ENCODE data around the gene ROR2.
A peak's percentile ranks its signal among the peaks of the same experiment; 100 is the strongest.
"Not testable (repeated sequence)": the region's sequence is repeated elsewhere in the genome, so short reads cannot be mapped to it uniquely, and the experiment has no call there.

The ROR2 gene

DNA sequence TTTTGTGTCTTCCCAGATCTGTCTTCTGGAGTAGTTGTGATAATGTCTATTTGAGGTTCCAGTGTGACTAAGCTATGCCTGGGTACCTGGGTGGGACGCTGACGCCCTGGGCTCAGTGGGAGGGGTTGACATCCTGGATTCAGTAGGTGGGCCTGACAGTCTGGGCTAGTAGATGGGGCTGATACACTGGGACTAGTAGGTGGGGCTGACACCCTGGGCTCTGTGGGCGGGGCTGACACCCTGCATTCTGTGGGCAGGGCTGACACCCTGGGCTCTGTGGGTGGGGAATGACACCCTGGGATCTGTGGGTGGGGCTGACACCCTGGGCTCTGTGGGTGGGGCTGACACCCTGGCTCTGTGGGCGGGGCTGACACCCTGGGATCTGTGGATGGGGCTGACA lies 153.5 kb downstream of the ROR2 start:
- not testable (repeated sequence) for ATAC-seq, DNase-seq

DNA sequence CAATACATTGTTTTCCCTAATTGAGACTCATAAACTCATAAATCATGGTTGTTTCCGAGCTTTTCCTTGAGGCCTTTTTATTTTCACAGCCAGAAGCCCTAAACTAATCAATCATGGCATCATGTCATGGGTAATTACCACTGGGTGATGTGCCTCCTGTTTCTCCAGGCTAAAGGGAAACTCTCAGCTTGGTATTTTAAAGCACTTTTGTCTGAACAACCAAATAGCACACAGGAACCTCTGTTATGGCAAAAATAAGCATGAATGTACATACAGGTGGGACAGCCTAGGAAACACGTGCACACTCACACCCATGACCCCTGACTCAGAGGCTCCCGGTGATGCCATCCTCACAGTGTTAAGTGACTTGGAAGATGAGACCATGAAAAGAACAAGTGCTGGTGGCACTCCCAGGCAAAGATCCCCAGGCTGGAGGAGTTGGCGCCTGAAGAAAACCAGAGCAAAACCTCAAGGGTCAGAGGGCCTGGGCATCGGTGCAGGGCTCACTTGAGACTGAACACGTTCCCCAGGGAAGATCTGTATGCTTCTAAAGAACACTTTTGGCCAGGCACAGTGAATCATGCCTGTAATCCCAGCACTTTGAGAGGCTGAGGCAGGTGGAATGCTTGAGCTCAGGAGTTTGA lies 154.3 kb downstream of the ROR2 start:
- ATAC-seq (no peak), DNase-seq (no peak)

DNA sequence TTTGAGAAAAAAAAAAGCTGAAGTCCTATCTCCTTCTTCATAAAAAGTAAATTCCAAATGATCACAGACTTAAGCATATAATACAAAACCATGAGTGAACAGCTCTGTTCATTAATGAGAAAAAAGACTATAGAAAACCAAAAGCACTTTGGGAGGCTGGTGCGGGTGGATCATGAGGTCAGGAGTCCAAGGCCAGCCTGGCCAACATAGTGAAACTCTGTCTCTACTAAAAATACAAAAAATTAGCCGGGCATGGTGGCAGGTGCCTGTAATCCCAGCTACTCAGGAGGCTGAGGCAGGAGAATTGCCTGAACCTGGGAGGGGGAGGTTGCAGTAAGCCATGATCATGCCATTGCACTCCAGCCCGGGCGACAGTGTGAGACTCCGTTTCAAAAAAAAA lies 156.7 kb downstream of the ROR2 start:
- DNase-seq, ATAC-seq: not testable (repeated sequence)

DNA sequence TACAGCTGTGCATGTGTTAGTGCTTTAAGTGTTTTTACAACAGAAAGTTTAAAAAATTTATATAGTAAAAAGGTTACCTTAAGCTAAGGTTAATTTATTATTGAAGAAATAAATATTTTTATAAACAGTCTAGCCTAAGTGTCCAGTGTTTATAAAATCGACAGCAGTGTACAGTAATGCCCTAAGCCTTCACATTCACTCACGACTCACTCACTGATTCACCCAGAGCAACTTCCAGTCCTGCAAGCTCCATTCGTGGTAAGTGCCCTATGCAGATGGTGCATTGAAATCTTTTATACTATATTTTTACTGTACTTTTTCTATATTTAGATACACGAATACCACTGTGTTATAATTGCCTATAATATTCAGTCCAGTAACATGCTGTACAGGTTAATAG lies 159.1 kb downstream of the ROR2 start:
- ATAC-seq (no peak), DNase-seq (no peak)

DNA sequence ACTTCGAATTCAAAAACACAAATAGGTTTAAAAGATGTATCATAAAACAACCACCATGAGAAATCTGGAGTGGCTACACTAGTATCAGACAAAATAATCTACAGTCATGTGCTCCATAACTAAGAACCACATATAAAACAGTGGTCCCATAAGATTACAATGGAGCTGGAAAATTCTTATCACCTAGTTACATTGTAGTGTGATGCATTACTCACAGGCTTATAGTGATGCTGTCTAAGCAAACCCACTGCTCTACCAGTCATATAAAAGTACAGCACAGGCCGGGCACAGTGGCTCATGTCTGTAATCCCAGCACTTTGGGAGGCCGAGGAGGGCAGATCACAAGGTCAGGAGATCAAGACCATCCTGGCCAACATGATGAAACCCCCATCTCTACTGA lies 160.1 kb downstream of the ROR2 start:
- peak; percentile 63 for ATAC-seq
- no peak for DNase-seq

DNA sequence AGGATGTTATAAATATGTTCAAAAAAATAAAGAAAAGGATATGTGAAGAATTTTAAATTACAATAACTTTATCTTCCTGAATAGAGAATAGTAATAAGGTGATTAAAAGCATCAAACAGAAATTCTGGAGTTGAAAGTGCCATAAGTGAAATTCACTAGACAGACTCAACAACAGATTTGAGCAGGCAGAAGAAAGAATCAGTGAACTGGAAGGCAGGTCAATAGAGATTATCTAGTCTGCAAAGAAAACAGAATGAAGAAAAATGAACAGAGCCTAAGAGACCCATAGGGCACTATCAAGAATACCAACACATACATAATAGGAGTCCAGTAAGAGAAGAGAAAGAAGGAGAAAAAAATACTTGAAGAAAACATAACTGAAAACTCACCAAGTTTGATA lies 162.1 kb downstream of the ROR2 start:
- ATAC-seq (no peak), DNase-seq (no peak)

DNA sequence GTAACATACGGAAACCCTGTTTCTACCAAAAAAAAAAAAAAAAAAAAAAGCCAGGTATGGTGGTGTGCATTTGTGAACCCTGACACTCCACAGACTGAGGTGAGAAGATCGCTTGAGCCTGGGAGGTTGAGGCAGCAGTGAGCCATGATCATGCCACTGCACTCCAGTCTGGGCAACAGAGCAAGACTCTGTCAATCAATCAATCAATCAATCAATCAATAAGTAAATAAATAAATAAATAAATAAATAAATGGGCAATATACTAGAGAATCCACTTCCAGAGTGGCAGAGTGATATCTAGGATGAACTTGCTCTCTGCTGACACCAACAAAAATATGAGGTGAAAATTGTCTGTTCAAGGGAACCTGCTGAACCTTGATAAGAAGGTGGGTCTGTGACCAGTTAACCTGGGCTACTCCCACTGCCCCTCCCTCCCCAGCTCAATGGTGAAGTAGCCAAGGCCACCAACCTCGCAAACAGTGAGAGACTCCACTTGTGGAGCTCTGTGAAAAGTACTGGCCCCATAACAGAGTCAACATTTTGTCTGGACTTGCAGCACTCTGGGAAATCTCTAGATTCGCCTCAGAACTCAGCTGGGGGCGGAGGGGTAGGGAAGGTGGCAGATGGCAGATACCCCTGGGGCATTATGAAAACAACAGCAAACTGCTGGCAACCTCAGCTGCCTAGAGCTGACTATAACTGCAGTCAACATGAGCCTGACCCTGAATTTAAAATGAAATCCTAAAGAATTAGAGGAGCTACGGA lies 163.7 kb downstream of the ROR2 start:
- ATAC-seq (no peak), DNase-seq (no peak)

DNA sequence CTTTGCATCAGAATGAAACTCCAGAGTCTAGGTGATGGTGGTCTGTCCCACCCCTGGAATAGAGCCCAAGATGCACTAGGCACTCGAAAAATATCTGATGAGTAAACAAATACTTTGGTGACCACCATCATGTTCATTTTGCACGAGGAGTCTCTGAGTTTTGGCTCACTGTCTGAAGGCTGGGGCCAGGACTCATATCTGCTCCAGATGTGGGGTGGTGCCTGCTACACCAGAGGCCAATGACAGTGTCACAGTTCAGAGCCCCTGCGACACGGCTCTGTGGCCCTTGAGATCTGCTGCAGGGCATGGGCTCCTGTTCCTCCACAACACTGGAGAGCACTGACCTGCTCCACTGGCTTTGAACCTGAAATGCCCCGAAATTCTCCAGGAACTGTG lies 164.6 kb downstream of the ROR2 start:
- DNase-seq (no peak), ATAC-seq (no peak)

DNA sequence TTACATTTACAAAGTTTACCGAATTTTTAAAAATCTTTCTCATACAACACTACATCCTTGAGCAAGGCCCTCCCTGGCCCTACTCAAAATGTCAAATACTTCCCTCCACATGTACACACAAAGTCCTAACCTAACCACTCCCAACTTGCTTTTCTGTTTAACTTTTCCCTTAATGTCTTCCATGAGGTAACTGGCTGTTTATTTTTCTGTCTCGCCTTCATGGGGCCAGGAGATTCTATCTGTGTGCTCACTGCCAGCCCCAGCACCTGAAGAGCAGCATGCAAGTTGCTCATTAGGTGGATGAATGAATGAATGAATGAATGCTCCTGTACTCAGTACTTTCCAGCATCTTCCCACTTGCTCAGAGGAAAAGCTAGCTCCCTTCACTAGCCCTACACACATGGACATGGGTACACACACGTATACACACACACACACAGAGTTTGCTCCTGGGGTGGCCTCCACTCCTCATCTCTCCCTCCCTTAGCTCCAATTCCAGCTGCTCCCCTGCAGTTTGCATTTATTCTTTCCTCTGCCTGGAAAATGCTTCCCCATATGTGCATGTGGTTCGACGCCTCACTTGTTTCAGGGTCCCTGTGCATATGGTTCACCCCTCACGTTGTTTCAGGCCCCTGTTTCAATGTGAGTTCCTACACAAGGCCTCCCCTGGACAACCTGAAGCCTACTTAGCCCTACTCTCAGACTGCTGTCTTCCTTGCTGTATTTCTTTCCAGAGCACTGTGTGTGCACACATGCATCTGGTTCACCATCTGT lies 165.2 kb downstream of the ROR2 start:
- DNase-seq = no peak
- ATAC-seq = no peak

DNA sequence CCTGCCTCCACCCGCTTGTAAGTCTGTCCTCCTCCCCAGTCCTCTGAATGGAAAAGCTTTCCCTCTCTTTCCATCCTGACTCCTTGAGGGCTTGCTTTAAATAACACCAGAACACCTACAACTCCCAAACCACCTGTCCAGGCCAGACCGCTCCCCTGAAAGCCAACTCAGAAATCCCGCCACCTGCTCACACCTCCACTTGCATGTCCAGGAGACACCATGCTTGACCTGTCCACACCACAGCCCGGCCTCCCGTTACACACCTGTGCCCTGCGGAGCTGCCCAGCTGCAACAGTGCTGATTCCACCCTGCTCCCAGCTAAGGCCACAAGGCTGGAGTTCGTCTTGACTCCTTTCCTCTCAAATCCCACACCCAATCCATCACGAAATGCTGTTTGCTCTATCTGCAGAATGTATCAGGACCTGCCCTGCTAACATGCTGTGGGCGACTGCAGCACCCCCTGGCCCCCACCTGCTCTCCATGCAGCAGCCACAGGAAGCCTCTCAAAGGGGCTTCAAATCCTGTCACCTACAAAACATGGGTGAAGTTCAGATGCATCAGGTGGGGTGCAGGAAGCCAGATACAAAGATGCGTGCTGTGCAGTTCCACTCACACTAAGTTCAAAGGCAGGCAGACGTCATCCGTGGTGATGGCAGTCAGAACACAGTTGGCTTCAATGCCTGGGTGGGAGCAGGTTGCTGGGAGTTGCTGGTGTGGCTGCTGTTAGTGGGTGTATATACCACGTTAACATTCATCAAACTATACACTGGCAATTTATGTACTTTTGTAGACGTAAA lies 166.0 kb downstream of the ROR2 start:
- ATAC-seq (no peak), DNase-seq (no peak)

DNA sequence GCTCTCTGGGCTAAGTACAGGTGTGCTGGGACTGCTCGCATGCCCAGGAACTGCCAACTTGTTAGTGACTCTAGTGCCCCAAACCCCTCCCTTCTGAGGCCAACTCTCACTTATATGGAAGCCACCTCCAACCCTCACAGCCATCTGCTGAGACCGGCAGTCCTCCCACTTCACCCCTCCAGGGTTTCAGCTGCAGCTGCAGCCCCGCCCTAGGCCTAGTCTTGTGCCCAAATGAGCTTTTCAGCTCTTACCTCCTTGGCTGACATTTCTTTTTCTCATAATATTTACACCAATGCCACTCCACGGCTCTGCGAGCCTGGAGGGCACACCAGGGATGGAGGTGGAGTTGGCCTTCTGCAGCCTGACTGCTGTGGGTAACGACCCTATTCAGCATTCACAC lies 166.6 kb downstream of the ROR2 start:
- no peak for DNase-seq
- ATAC-seq = no peak

DNA sequence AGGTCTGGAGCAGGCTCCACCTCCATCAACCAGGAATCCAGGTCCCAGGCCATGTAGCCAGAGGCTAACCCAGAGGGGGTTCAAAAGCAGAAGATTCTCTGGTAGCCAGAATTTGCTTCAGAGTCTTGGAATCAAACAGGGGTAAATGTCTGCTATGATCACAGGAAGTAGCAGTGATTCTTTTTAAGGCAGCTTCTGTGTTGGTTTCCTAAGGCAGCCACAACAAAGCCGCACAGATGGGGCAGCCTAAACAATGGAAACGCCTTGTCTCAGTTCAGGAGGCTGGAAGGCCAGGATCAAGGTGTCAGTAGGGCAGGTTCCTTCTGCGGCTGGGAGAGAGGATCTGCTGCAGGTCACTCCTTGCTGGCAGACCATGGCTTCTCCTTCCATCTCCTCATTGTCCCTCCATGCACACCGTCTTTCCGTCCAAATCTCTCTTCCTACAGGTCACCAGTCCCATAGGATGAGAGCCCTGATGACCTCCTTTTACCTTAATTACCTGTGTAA lies 167.3 kb downstream of the ROR2 start:
- DNase-seq (no peak), ATAC-seq (no peak)

DNA sequence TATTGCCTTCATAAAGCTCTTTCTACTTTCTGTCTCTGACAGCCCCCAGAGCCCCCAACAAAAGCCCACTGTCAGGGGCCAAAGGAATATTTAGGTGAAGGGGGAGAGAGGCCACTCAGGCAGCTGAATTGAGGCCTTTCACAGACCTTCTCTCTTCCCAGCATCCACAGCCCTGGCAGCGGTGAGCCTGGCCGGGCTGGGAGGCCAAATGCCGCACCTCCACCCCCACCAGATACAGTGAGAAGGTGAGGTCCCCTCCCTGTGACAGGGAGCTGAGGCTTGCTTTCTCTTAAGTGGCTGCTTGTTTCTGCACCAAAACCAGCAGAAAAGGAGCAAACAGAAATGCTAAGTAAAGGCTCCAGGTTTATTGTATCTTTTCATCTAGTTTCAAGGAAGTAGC lies 168.1 kb downstream of the ROR2 start:
- no peak for ATAC-seq
- DNase-seq = no peak

DNA sequence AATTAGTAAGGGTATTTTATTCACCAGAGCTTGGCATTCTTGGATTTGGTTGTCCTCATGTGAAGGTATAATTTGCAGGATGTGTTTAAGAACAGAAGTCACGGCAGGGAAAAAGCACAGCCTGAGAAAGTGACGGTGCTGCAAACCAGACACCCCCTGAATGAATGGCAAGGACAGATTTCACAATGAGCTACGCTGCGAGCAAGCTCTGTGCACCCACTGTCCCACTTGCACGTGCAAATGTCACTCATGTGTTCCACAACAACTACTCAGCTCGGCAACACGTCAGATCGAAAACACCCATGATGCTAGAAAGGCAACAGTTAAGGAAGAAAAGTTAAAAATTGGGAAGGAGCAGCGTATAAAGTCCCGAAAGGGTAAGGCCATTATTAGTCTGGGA lies 168.9 kb downstream of the ROR2 start:
- ATAC-seq (no peak), DNase-seq (no peak)

DNA sequence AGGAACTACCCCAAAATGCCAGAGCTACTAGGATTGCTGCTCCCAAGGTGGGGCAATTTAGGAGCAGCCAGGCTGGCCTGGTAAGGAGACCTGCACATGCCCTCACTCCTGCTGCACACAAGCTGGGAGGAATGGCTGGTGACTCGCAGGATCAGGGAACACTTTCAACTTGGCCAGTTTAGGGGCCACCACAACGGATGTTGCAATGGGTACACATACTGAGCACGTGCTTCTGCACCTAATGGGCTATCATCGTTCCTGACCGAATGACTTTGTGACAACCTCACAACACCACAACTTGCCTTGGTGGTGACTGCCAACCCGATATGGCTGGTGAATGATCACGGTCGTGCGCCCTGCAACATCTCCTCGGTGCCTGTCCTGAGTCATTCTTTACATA lies 172.0 kb downstream of the ROR2 start:
- DNase-seq (no peak), ATAC-seq (no peak)

DNA sequence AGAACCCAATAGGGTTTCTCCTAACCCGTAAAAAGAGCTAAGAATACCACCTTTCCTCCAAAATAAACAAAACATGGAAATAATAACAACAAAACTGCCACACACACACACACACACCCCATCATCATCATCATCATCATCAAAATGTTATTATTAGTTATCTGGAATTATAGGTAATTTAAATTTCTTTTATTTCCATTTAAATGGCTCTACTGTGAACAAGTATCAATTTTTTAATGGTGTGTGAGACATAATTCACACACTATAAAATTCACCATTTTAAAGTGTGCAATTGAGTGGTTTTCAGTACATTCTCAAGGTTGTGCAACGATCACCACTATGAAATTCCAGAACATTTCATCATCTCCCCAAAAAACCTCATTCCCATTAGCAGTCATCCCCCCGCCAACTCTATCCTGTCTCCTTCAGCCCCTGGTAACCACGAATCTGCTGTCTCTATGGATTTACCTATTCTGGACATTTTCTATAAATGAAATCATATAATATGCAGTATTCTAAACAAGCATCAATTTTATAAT lies 172.7 kb downstream of the ROR2 start:
- DNase-seq (no peak), ATAC-seq (no peak)

DNA sequence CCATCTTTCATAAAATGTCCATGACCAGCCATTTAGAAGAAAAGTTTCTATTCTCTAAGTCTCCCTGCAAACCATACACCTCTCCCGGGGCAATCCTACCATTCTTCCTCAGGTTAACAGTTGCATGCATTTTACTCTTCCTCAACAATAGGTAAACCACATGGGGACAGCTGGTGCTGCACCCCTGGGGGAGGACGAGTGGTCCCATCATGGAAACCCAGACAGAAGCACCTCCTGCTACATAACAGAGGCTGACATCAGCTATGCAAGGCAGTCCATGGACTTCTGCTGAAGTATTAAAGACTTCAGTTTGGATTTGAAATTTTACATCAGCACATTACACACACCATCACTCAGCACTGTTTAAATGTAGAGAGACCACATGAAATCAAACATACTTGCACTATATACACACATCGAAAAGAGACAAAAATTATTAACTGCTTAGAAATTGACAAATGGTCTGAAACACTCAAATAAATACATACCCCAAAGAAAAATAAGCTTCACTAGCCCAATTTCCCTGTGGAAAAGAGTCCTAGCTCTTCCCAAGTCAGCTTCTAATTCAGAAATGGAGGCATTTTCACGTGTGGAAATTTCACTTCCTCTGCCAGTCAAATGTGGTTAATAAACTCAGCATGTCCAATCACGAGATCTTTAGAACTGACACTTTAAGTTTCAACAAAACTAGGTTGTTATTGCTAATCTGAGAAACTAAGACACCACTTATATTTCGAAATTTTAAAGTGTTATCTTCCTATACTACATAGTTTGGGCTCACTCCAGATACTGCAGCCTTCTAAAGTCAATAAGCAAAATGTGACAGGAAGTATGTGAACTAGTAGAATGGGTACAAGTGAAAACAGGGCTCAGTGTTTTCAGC lies 173.4 kb downstream of the ROR2 start:
- no peak for ATAC-seq

DNA sequence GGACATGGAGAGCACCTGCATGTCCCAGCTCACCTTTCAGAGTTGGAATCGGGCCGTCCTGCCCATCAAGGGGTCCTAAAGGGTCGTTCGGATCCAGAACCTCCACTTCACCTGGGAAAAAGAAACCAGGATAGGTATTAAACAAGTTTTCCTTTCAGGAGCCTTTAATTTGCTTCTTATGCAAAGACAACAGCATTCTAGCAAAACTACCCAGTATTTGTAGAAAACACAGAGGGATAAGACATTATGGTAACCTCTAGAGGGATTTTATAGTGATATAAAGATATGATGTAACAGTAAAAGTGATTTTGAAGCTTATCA lies 174.4 kb downstream of the ROR2 start:
- ATAC-seq (no peak), DNase-seq (no peak)

More for the DNA sequence above, 173.4 kb downstream of the ROR2 start:
- no peak for DNase-seq

DNA sequence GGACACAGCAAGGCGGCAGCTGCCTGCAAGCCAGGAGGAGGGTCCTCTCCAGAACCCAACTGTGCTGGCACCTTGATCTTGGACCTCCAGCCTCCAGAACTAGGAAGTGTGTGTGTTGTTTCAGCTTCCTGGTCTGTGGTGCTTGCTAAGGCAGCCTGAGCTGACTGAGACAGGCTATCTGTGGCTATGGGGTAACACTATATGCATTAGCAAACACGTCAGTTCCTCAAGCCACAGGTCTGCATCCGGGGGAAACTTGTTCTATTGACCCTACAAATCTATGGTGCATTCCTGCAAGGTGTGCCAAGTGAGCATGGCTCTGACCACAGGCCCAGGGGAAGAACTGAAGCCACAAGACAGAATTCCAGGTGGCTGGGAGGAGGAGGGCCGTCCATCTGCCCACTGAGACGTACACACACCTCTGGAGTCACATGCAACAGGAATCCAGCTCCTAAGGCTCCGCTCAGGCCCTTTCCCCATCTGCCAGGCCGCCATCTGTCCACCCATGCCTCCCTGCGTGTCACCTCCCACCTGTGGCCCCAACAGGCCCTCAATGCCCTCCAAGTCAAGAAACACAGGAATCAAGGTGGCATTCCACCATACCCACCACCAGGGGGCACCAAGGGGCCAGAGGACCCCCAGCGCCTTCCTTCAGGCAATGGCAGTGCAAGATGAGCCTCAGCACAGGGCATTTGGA lies 174.9 kb downstream of the ROR2 start:
- DNase-seq = peak; percentile 73
- ATAC-seq = peak; percentile 65

DNA sequence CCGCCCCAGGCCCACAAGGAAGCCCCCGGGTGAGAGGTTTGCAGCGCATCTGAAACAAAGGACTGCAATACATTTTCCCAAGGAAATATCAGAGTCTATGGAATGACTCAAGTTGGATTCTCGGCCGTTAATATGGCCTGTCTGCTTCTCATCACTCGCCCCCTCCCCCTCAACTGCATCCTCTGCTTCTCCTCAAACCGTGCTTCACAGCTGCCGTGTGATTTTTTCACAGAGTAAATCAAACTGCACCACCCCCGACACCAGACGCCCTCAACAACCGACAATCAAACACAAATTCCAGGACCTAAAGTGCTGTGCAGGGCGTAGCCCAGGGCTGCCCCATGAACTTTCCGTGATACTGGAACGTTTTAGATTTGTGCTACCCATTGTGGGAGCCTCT lies 176.9 kb downstream of the ROR2 start:
- DNase-seq = no peak
- ATAC-seq = no peak

All from stimulated activated naive CD8-positive, alpha-beta T cell treated with anti-CD3 and anti-CD28 coated beads, Interleukin-15, Interleukin-2, amounts not matched to agents 100 U/mL and 50 U/mL, for 24 hours (primary cell).